IPS-NIHi11 (cell line): ENCODE results near the gene PARD3.

Experiments
- DNase-seq: peaks from one replicate; pipeline ENCODE4 v3.0.0; 2012; ENCODE audit warnings: mixed read lengths, low spot score

The PARD3 gene

GRCh38 chr10:34618611-34619010 is 196.5 kb downstream of the PARD3 start:
- DNase-seq: no peak

DNA sequence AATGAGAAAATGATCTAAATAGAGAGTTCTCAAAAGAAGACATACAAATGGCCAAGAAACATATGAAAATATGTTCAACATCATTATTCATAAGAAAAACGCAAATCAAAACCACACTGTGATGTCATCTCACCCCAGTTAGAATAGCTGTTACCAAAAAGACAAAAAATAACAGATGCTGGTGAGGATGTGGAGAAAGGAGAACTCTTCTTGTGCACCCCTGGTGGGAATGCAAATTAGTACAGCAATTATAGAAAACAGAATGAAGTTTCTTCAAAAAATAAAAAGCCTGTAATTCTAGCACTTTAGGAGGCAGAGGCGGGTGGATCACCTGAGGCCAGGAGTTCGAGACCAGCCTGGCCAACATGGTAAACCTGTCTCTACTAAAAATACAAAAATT is 199.3 kb downstream of the PARD3 start:
- DNase-seq: no peak

DNA sequence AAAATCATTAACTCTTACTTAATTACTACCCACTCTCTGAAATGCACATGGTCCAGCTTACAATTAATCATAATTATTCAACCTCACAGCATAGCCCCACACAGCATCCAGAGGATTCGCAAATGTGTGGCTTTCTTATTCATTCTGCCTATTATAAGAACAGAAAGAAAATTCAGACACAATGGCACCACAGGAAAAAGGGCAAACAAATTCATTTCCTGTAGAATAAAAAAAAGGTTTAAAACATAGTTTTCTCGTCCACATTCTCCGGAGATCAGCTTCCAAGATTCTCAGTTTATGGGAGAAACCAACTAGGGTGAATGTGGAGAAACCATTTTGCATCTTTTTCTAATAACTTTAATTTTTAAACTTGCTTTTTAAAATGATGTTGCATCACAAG is 201.6 kb downstream of the PARD3 start:
- no peak for DNase-seq

DNA sequence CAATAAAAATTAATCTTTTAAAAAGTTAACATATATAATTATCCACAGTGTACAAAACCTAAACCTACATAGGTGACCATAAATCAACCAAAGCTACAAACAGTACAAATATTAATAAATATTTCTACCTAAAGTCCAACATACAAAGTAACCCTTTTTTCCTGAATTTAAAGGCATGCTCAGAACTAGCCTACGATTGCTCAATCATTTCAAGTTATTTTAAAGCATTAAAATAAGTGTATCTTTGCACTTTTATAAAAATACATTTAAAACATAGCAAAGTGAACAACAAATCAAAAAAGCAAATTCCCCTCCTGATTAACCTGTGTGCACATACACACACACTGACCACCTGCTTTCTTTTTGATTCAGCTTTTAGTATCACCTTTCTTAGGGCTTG is 202.2 kb downstream of the PARD3 start:
- DNase-seq: no peak

DNA sequence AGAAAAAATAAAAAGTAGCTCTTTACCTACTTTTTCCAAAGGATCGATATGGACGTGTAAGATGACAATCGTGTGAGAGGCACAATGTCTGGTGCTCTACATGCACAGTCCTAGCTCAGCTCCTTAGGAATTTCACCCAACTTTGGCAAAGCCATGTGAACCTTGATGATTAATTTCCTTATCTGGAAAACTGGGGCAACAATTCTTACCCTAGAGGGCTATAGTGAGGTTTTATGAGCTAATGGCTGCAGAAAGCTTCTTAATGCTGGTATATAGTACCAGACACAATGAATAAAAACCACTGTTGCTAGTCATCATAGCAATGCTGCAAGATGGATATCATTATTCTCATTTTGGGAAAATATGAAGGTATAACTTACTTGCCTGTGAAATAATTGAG is 202.7 kb downstream of the PARD3 start:
- DNase-seq: no peak

- no peak for DNase-seq
These were observed 205.7 kb downstream of the PARD3 start for GRCh38 chr10:34609287-34609940.

DNA sequence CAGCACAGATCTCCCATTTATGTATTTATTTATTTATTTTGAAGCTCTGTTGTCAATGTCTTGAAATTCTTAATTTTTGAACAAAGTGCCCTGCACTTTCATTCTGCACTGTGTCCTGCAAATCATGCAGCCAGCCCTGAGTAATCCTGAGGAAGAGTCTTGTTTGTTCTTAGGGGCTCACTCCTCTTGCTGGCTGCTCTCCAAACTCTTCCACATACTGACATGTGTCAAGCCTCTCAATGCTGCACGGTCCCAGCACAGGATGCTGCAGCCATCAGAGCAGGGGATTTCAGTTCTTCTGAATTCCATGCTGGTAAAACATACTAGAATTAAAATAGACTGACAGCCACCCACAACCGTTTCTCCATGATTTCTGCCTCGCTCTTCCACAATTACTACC is 207.2 kb downstream of the PARD3 start:
- DNase-seq: no peak

- DNase-seq: no peak
These were observed 208.2 kb downstream of the PARD3 start for GRCh38 chr10:34606890-34607289.

GRCh38 chr10:34602478-34602877 is 212.6 kb downstream of the PARD3 start:
- DNase-seq: no peak

- DNase-seq: no peak
These were observed 213.4 kb downstream of the PARD3 start for GRCh38 chr10:34601691-34602090.

- no peak for DNase-seq
These were observed 215.9 kb downstream of the PARD3 start for GRCh38 chr10:34599026-34599795.

DNA sequence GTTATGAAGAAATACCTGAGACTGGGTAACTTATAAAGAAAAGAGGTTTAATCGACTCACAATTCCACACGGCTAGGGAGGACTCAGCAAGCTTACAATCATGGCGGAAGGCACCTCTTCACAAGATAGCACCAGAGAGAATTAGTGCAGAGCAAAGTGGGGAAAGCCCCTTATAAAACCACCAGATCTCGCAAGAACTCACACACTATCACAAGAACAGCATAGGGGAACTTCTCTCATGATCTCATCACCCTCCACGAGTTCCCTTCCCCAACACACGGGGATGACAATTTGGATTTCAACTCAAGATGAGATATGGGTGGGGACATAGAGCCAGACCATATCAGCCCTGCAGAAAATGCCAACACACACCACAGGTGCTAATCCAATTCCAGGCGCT is 218.7 kb downstream of the PARD3 start:
- DNase-seq: no peak

- DNase-seq: no peak
These were observed 221.2 kb downstream of the PARD3 start for GRCh38 chr10:34593930-34594329.

GRCh38 chr10:34593374-34593890 is 221.7 kb downstream of the PARD3 start:
- no peak for DNase-seq

GRCh38 chr10:34590793-34591192 is 224.3 kb downstream of the PARD3 start:
- no peak for DNase-seq

- no peak for DNase-seq
These were observed 225.8 kb downstream of the PARD3 start for GRCh38 chr10:34589275-34589674.

GRCh38 chr10:34587680-34588019 is 227.4 kb downstream of the PARD3 start:
- no peak for DNase-seq

DNA sequence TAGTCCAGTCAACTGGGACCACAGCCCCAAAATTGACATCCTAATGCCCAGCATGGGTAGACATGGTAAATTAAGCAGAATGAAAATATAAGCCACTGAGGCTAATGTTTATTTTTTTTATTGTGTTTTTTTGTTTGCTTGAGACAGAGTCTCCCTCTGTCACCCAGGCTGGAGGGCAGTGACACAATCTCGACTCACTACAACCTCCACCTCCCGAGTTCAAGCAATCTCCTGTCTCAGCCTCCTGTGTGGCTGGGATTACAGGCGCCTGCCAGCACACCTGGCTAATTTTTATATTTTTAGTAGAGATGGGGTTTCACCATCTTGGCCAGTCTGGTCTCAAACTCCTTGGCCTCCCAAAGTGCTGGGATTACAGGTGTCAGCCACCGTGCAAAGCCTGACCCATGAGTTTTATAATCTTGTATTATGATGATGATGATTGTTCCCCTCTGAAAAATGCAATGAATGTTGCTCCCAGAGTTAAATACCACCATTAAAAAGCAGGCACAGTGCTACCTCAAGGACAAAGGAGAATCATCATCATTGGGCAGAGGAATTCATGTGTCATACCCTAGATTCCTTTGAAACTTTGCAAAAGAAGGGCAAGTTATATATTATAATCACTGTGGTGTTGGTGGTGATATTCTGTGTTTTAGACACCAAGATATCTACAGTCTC is 228.0 kb downstream of the PARD3 start:
- DNase-seq: no peak

GRCh38 chr10:34585422-34586112 is 229.5 kb downstream of the PARD3 start:
- DNase-seq: no peak

- no peak for DNase-seq
These were observed 230.9 kb downstream of the PARD3 start for GRCh38 chr10:34584164-34584563.

GRCh38 chr10:34581801-34582532 is 233.1 kb downstream of the PARD3 start:
- DNase-seq: no peak

DNA sequence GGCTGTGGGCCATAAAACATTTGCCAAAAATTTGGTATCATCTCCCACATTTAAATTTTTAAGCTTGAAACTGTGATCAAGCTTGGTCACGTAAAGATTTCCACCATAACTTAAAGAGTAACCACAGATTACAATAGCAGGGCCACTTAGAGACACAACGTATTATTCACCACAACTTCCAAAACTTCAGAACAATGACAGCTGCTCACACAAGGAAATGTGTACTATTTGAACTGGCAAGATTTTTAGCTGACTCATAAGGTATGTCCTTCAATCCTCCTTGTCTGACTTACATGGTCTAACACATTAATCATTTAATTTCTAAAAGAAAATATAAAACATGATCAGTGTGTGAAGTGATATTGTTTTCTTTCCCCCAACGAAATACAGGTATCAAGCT is 234.5 kb downstream of the PARD3 start:
- no peak for DNase-seq
